Erythroblast (primary cell): ENCODE measurements around the gene UBA7.

ENCODE experiments used
- GATA1 ChIP-seq: IDR thresholded peaks from 2 replicates; pipeline ENCODE4 v1.6.1; 2011; ENCODE audit warnings: low read depth, mild to moderate bottlenecking, control low read depth, low read length, moderate library complexity
- POLR2A ChIP-seq: IDR thresholded peaks from 2 replicates; pipeline ENCODE4 v1.6.1; 2011; ENCODE audit warnings: mild to moderate bottlenecking, low read length

DNA sequence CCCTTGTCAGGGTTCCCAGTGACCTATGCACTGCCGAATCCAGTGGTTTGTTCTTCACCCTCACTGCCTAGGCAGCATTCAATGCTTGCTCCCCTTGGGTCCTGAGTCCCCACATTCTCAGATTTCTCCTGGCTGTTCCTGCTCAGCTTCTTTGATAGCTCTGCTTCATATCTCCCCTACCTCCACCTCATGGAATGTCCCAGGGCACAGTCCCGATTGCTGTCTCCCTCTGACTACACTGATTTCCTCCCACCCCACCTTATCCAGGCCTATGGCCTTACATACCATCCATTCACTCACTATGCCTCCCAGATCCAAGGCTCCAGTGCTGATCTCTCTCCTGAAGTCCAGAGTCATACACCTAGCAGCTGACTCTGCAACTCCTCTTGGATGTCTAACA, 12.6 kb downstream of the UBA7 start:
- TF ChIP-seq POLR2A: no peak
- no peak for TF ChIP-seq GATA1
